Stimulated activated CD8-positive, alpha-beta memory T cell treated with anti-CD3 and anti-CD28 coated beads, Interleukin-2, amount 100 ng/mL, for 1 hour (primary cell): ENCODE measurements around the gene POLA1.

ENCODE experiments used
- DNase-seq, 2 donors: peaks; one replicate each; pipeline ENCODE4 v3.0.0-alpha.2; 2020; ENCODE audit warnings: low read depth in 2 of 2

POLA1 gene

GRCh38 chrX:25028726-25029125 is 335.0 kb downstream of the POLA1 start:
- no peak for DNase-seq

- DNase-seq = no peak
Measured at GRCh38 chrX:25029288-25029825, 335.6 kb downstream of the POLA1 start.

GRCh38 chrX:25034889-25035288 is 341.2 kb downstream of the POLA1 start:
- no peak for DNase-seq

GRCh38 chrX:25039036-25039435 is 345.3 kb downstream of the POLA1 start:
- DNase-seq = no peak

- no peak for DNase-seq
Measured at GRCh38 chrX:25043192-25043591, 349.5 kb downstream of the POLA1 start.
